Right atrium auricular region (tissue), 2 donors: ENCODE data around the gene SCN8A. TPM values are rescaled to one million over a fixed set of nuclear protein-coding genes. Genes with fewer than 3 reads are reported as not detected.
"Not testable (repeated sequence)": the region's sequence is repeated elsewhere in the genome, so short reads cannot be mapped to it uniquely, and the experiment has no call there.

Source experiments
- DNase-seq: peaks from one replicate; pipeline ENCODE4 v3.0.0-alpha.2; 2019; ENCODE audit warnings: low spot score
- H3K27ac ChIP-seq, 2 donors: fragments of 200-600 bp; sonication (generic); 1 replicate in 1 of 2; 2 replicates in 1 of 2; pipeline ENCODE4 v1.5.1; 2016 to 2019
- H3K27me3 ChIP-seq, 2 donors: fragments of 200-600 bp; sonication (generic); one replicate each; pipeline versions ENCODE4 v1.5.1 to v1.6.0; 2017 to 2019
- H3K36me3 ChIP-seq: fragments of 200-600 bp; sonication (generic); one replicate; pipeline ENCODE4 v1.5.1; 2016
- H3K4me1 ChIP-seq, 2 donors: fragments of 200-600 bp; sonication (generic); one replicate each; pipeline versions ENCODE4 v1.5.1 to v1.6.0; 2017 to 2019
- H3K4me3 ChIP-seq, 2 donors: fragments of 200-600 bp; sonication (generic); 1 replicate in 1 of 2; 2 replicates in 1 of 2; pipeline ENCODE4 v1.5.1; 2017 to 2019; ENCODE audit warnings: mild to moderate bottlenecking in 1 of 2, moderate library complexity in 1 of 2
- H3K9me3 ChIP-seq, 2 donors: fragments of 200-600 bp; sonication (generic); one replicate each; pipeline ENCODE4 v1.5.1; 2019
- CTCF ChIP-seq, 2 donors: fragments of 200-600 bp; sonication (generic); IDR thresholded peaks; one replicate each; pipeline ENCODE4 v1.5.1; 2019; ENCODE audit warnings: antibody characterized with exemption in 2 of 2
- total RNA-seq, 2 donors: library from RNA; depleted of rRNA; stranded (reverse); fragments of >200 nt; gene quantifications; one replicate each; pipeline ENCODE4 v1.1.0, GENCODE V29; 2016

SCN8A gene
- total RNA-seq, 2 donors from 2014 or later: 0.19 to 0.24 TPM

GRCh38 chr12:51593021-51593420, 2.0 kb downstream of the SCN8A start:
- Histone ChIP-seq H3K4me1 (peaks cover 0 to 12% of the 10 kb centered on the region in 2 donors), H3K4me3 (no peak overlapping the region), H3K9me3 (no peaks in the 10 kb centered on the region), H3K27me3 (peaks cover 0 to 5% of the 10 kb centered on the region in 2 donors), H3K27ac (no peak overlapping the region), H3K36me3 (no peaks in the 10 kb centered on the region)
- no peak for TF ChIP-seq CTCF (IDR thresholded peaks at IDR 0.05)
- DNase-seq: no peak

- H3K4me1 ChIP-seq: peaks cover 0 to 12% of the 10 kb centered on the region in 2 donors
- no peak for DNase-seq
- H3K27me3 ChIP-seq: peaks cover 0 to 5% of the 10 kb centered on the region in 2 donors
- H3K36me3 ChIP-seq: no peaks in the 10 kb centered on the region
- no peak overlapping the region for H3K27ac ChIP-seq
- no peaks in the 10 kb centered on the region for H3K9me3 ChIP-seq
- H3K4me3 ChIP-seq: no peak overlapping the region
- no peak for TF ChIP-seq CTCF (IDR thresholded peaks at IDR 0.05)
Observed at GRCh38 chr12:51593539-51593938, 2.5 kb downstream of the SCN8A start.

GRCh38 chr12:51598156-51598555, 7.1 kb downstream of the SCN8A start:
- Histone ChIP-seq H3K4me3 (no peak overlapping the region), H3K36me3 (no peaks in the 10 kb centered on the region), H3K4me1 (no peaks in the 10 kb centered on the region), H3K27me3 (no peaks in the 10 kb centered on the region), H3K27ac (no peak overlapping the region), H3K9me3 (no peaks in the 10 kb centered on the region)
- TF ChIP-seq CTCF (IDR thresholded peaks at IDR 0.05): no peak
- no peak for DNase-seq

- Histone ChIP-seq H3K4me3 (no peak overlapping the region), H3K4me1 (no peaks in the 10 kb centered on the region), H3K27ac (no peak overlapping the region), H3K36me3 (no peaks in the 10 kb centered on the region), H3K9me3 (no peaks in the 10 kb centered on the region), H3K27me3 (no peaks in the 10 kb centered on the region)
- TF ChIP-seq CTCF (IDR thresholded peaks at IDR 0.05): no peak
- no peak for DNase-seq
Observed at GRCh38 chr12:51600721-51601120, 9.7 kb downstream of the SCN8A start.

GRCh38 chr12:51601241-51601640, 10.2 kb downstream of the SCN8A start:
- TF ChIP-seq CTCF (IDR thresholded peaks at IDR 0.05): no peak
- Histone ChIP-seq H3K27ac (no peak overlapping the region), H3K36me3 (no peaks in the 10 kb centered on the region), H3K27me3 (no peaks in the 10 kb centered on the region), H3K4me1 (no peaks in the 10 kb centered on the region), H3K9me3 (no peaks in the 10 kb centered on the region), H3K4me3 (no peak overlapping the region)
- no peak for DNase-seq

GRCh38 chr12:51605896-51606295, 14.9 kb downstream of the SCN8A start:
- not testable (repeated sequence) for H3K27ac ChIP-seq, DNase-seq, H3K36me3 ChIP-seq, H3K4me3 ChIP-seq, H3K9me3 ChIP-seq, H3K27me3 ChIP-seq, H3K4me1 ChIP-seq

GRCh38 chr12:51607197-51607596, 16.2 kb downstream of the SCN8A start:
- H3K4me1 ChIP-seq, H3K9me3 ChIP-seq, H3K27ac ChIP-seq, H3K27me3 ChIP-seq, H3K4me3 ChIP-seq, DNase-seq, H3K36me3 ChIP-seq: not testable (repeated sequence)
